ENCODE measurements around the gene MSANTD1.

Gene MSANTD1

GRCh38 chr4:3217266-3217665, 31.7 kb upstream of the MSANTD1 start:
- no peak for DNase-seq

GRCh38 chr4:3217771-3218170, 31.2 kb upstream of the MSANTD1 start:
- no peak for DNase-seq

GRCh38 chr4:3218824-3219760, 29.9 kb upstream of the MSANTD1 start:
- no peak for DNase-seq

GRCh38 chr4:3219761-3220475, 29.0 kb upstream of the MSANTD1 start:
- no peak for DNase-seq

GRCh38 chr4:3220476-3221183, 28.3 kb upstream of the MSANTD1 start:
- DNase-seq: no peak

GRCh38 chr4:3221184-3221494, 27.8 kb upstream of the MSANTD1 start:
- no peak for DNase-seq

GRCh38 chr4:3221996-3222395, 27.0 kb upstream of the MSANTD1 start:
- DNase-seq: no peak

- no peak for DNase-seq
Measured at GRCh38 chr4:3223346-3223745, 25.6 kb upstream of the MSANTD1 start.

- DNase-seq: no peak
Measured at GRCh38 chr4:3223956-3224748, 24.8 kb upstream of the MSANTD1 start.

GRCh38 chr4:3225071-3225850, 23.7 kb upstream of the MSANTD1 start:
- DNase-seq: no peak

GRCh38 chr4:3225936-3226335, 23.0 kb upstream of the MSANTD1 start:
- no peak for DNase-seq

- no peak for DNase-seq
Measured at GRCh38 chr4:3226467-3226866, 22.5 kb upstream of the MSANTD1 start.

- no peak for DNase-seq
Measured at GRCh38 chr4:3226944-3227343, 22.0 kb upstream of the MSANTD1 start.

- no peak for DNase-seq
Measured at GRCh38 chr4:3227878-3228675, 20.9 kb upstream of the MSANTD1 start.

GRCh38 chr4:3228881-3229280, 20.1 kb upstream of the MSANTD1 start:
- no peak for DNase-seq

- no peak for DNase-seq
Measured at GRCh38 chr4:3229328-3229727, 19.6 kb upstream of the MSANTD1 start.

GRCh38 chr4:3229964-3230363, 19.0 kb upstream of the MSANTD1 start:
- DNase-seq: no peak

GRCh38 chr4:3231471-3231870, 17.5 kb upstream of the MSANTD1 start:
- DNase-seq: no peak

- DNase-seq: no peak
Measured at GRCh38 chr4:3232001-3232400, 17.0 kb upstream of the MSANTD1 start.

GRCh38 chr4:3232871-3233271, 16.1 kb upstream of the MSANTD1 start:
- DNase-seq: no peak

- DNase-seq: no peak
Measured at GRCh38 chr4:3233391-3234071, 15.4 kb upstream of the MSANTD1 start.

Data from NCI-H1436 treated with DMSO at 0.1 percent for 48 hours (cell line).